HG03520 (cell line): Measurements from ENCODE around the gene KLHDC10.
"Not testable (repeated sequence)": the region's sequence is repeated elsewhere in the genome, so short reads cannot be mapped to it uniquely, and the experiment has no call there.

Source experiments
- ATAC-seq: cut with Tn5 transposase; IDR thresholded peaks from one replicate; pipeline ENCODE4 v1.9.1; 2021; ENCODE audit warnings: mild to moderate bottlenecking, moderate library complexity; ENCODE audit not compliant: unreplicated experiment

Gene KLHDC10

GRCh38 chr7:130140551-130141160, 70.3 kb downstream of the KLHDC10 start:
- no peak for ATAC-seq

DNA sequence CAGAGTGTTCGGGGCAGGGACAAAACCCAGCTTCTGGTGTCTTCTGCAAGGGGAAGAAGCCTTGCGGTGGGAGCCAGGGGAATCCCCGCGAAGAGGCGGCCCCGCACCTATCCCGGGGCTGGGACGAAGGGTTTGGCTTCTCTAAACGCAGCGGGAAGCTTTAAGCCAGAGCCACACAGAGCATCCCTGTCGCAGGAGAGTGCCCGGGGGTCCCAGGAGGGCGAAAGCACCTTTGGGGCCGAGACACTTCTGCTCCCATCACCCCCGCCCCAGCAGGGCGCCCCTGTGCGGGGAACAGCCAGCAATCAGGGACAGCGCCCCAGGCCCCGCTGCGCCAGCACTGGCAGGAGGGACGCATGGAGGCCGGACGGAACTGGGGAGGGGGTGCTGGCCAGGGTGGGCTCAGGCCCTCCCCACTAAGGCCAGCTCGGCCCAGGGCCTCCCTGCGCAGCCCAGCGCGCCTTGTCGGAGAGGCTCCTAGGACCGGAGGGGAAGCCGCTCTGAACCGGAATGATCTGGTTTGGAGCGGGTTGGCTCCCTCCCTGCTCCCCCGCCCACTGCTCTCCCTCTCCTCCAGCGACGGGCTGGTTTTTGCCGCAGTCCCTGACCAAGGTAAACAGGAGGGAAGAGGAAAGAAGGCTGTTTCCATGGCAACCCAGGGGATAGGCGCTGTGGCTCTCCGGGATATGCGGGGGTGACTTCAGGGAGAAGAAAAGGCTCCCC, 71.0 kb downstream of the KLHDC10 start:
- ATAC-seq = no peak

GRCh38 chr7:130141884-130142653, 71.7 kb downstream of the KLHDC10 start:
- ATAC-seq = no peak

GRCh38 chr7:130142654-130143333, 72.5 kb downstream of the KLHDC10 start:
- no peak for ATAC-seq

DNA sequence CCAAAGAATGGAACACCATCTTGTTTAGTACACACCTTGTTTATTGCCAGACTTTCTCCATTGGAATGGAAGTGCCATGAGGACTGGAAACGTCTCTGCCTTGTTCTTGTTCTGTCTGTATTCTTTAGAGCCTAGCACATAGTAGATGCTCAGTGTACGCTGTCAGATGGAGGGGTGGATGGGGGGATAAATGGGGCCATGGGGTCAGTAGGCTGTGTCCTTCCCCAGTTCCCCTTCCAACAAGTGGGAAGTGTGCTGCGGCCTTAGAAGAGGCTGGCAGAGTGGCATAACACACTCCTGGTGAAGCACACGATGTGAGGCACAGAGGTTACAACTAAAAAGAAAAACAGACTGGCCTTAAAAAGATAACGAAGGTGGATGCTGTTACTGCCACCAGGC, 73.0 kb downstream of the KLHDC10 start:
- no peak for ATAC-seq

DNA sequence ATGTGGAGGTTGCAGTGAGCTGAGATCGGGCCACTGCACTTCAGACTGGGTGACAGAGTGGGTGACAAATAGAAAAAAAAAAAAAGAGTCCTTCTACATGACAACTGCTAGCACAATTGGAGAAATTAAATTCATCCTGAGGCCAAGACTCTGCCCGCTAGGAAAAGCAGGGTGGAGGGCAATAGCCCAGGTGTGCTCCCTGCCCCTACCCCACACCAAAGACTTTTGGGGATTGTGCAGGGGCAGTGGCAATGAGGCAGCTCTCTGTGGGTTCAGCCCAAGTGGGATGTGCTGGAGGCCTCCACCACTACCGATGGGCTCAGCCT, 73.6 kb downstream of the KLHDC10 start:
- no peak for ATAC-seq

GRCh38 chr7:130144312-130145171, 74.2 kb downstream of the KLHDC10 start:
- ATAC-seq = no peak

GRCh38 chr7:130145424-130146100, 75.2 kb downstream of the KLHDC10 start:
- ATAC-seq = no peak

DNA sequence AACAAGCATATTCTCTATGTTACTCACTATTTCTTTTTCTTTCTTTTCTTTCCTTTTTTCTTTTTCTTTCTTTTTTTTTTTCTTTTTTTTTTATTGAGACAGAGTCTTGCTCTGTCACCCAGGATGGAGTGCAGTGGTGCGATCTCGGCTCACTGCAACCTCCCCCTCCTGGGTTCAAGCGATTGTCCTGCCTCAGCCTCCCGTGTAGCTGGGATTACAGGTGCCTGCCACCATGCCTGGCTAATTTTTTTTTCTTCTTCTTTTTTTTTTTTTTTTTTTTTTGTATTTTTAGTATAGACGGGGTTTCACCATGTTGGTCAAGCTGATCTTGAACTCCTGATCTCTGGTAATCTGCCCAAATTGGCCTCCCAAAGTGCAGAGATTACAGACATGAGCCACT, 75.8 kb downstream of the KLHDC10 start:
- not testable (repeated sequence) for ATAC-seq

- ATAC-seq = no peak
Measured at GRCh38 chr7:130146693-130147405, 76.5 kb downstream of the KLHDC10 start.

DNA sequence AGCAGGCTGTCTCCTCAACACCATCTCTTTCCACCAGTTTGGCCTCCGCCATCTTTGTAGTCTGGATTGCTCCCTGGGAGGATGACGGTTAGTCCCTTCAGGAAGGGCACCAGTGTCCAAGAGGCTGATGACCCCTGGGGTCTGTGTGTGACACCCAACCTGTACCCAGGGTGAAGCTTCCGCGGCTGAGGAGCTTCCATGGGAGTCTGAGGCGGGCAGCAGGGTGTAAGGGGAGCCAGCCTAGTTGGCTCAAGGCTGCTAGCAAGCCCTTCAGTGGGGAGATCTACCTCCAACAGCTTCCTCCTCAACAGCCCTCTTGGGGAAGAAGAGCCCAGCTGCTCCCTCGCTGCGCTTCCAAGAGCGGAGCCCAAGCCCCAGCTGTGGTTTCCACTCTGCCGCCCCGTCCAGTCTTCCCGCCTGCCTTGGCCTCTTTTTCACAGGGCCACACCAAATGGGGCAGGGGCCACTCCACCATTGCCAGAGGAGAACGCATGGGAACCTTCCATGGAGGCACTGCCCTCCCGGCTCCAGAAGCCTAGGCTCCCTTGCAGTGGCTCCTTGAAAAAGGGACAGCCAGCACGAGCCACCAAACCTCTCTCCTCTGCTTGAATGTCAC, 77.5 kb downstream of the KLHDC10 start:
- ATAC-seq = no peak

DNA sequence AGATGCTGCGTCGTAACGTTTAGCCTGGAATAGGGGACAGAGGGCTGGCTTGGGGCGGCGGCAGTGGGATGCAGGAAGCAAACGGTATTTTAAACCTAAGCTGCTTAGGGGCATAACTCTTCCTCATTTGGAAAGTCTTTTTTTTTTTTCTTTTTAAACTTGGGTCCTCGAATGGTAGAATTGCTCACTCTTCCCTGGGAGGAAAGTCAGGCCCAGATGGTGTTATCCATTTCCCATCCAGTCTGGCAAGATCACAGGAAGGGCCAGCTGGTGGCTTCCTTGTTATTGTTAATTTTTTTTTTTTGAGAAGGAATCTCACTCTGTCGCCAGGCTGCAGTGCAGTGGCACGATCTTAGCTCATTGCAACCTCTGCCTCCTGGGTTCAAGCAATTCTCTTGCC, 78.2 kb downstream of the KLHDC10 start:
- no peak for ATAC-seq

DNA sequence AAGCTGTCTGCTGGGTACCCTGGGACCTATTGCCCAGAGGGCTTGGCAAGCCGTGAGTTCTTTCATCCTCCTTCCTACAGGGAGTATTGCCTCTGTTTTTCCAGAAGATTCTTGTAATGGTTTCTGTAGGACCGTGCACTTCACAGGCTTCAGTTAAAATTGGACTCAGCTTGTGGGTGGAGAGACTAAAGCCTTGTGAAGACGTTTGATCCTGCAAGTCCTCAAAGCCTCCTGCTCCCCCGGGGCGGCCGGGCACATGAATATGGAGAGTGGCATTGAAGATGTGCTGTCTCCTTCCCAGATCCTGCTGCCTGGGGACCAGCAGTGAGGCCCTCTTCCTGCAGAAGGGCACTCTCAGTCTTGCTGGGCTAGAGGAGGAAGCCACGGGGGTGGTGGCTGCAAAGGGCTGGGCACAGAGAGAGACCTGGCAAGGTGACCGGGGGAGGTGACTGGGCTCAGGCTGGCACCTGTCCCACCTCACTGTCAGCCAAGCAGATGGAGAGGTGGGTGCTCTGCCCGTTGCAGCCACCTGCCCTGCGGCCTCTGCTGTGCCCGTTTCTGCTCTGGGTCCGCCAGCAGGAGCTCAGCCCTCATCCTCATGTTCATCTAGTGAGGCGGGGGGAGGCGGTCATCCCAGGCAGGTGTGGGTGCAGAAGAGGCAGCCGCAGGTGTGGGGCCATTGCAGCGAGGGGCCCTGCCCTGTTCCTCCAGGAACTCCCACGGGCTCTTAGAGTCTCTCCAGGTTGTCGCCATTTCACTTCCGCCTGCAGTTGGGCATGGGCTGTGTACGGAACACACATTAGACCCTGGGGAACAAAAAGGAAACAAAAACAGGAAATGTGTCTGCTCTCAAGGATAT, 79.2 kb downstream of the KLHDC10 start:
- no peak for ATAC-seq

- no peak for ATAC-seq
Measured at GRCh38 chr7:130150587-130150986, 80.3 kb downstream of the KLHDC10 start.

DNA sequence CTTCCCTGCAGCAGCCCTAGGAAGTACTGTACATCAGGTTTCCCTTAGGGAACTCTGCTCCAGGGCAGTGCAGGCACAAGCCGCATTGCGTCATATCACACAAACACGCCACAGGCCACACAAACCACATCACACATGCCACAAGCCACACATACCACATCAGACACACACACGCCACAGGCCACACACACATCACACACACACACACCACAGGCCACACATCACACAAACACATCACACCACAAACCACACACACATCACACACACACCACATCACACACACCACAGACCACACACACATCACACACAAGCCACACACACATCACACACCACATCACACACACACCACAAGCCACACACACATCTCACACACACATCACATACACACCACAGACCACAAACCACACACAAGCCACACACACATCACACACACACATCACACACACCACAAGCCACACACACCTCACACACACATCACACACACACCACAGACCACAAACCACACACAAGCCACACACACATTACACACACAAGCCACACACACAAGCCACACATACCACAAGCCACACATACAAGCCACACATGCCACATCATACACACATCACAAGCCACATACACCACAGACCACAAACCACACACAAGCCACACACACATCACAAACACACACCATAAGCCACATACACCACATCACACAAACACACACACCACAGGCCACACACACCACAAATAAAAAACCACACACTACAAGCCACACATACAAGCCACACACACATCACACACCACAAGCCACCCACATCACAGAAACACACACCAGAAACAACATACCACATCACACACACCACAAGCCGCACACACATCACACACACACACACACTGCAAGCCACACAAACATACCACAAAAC, 81.5 kb downstream of the KLHDC10 start:
- no peak for ATAC-seq

DNA sequence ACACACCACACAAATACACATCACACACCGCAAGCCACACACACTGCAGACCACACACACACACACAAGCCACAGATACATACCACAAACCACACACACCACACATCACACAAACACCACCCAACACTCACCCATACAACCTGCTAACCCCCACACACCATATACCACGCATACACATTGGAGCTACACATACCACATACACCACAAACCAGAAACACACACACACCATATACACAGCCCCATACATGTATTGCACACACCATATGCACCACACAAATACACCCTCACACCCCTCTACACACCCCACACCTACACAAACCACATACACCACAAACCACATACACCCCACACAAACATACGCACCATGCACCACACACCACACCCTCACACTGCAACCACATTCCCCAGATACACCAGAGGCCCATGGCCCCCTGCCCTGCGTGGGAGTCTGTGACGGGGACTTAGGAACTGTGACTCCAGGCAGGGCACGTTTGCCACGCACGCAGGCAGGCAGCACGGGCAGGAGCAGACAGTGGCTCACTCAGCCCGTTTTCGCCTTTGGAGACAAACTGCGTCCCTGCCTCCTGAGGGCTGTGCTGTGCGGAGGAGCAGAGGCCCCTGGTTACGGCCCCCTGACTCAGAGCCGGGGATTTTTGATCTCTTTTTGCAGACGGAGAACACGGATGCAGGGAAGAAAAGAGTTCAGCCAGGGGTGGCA, 82.3 kb downstream of the KLHDC10 start:
- no peak for ATAC-seq
